Keratinocyte (primary cell): ENCODE measurements around the gene ITGAE. TPM values are rescaled to one million over a fixed set of nuclear protein-coding genes. Genes with fewer than 3 reads are reported as not detected.
A peak's percentile ranks its signal among the peaks of the same experiment; 100 is the strongest.

ENCODE experiments used
- DNase-seq: peaks from one replicate; pipeline ENCODE4 v3.0.0-alpha.2; 2011; ENCODE audit warnings: low read depth, missing footprints, low spot score
- FAIRE-seq: peaks from 2 replicates; lab custom pipeline; 2011; peaks lifted over from hg19 to GRCh38; lab: Jason Lieb, UNC
- H2AFZ ChIP-seq: 2 replicates; pipeline ENCODE4 v1.6.0; 2012; ENCODE audit warnings: low read length, control low read depth, inconsistent platforms; ENCODE audit not compliant: control insufficient read depth
- H3K27ac ChIP-seq: 2 replicates; pipeline ENCODE4 v1.5.1; 2011; ENCODE audit warnings: low read length; ENCODE audit not compliant: control insufficient read depth, insufficient read depth
- H3K27me3 ChIP-seq: 3 replicates; pipeline ENCODE4 v1.6.0; 2011; ENCODE audit warnings: low read length; ENCODE audit not compliant: control insufficient read depth, insufficient read depth; ENCODE audit errors: extremely low read depth
- H3K36me3 ChIP-seq, 2 experiments: 2 replicates in 1 of 2; 3 replicates in 1 of 2; pipeline ENCODE4 v1.5.1; 2011; ENCODE audit warnings: low read length in 2 of 2, mild to moderate bottlenecking in 1 of 2; ENCODE audit not compliant: control insufficient read depth in 2 of 2, insufficient read depth in 2 of 2; ENCODE audit errors: extremely low read depth in 1 of 2
- H3K4me1 ChIP-seq: 3 replicates; pipeline ENCODE4 v1.5.1; 2011; ENCODE audit warnings: low read length; ENCODE audit not compliant: control insufficient read depth, insufficient read depth; ENCODE audit errors: extremely low read depth
- H3K4me2 ChIP-seq: 3 replicates; pipeline ENCODE4 v1.6.0; 2011; ENCODE audit warnings: low read depth, low read length; ENCODE audit not compliant: control insufficient read depth, insufficient read depth; ENCODE audit errors: extremely low read depth
- H3K4me3 ChIP-seq, 3 experiments: fragments of 200-600 bp in 1 of 3; sonication (generic) in 1 of 3; 2 replicates in 2 of 3; 3 replicates in 1 of 3; pipeline ENCODE4 v1.5.1; 2011 to 2016; ENCODE audit warnings: low read length in 3 of 3, mild to moderate bottlenecking in 3 of 3, control low read depth in 2 of 3, inconsistent platforms in 1 of 3, low read depth in 1 of 3, mixed read lengths in 1 of 3, mixed run types in 1 of 3, moderate library complexity in 1 of 3; ENCODE audit not compliant: control insufficient read depth in 2 of 3, insufficient read depth in 2 of 3; ENCODE audit errors: extremely low read depth in 1 of 3
- H3K79me2 ChIP-seq: 2 replicates; pipeline ENCODE4 v1.6.0; 2012; ENCODE audit warnings: low read length; ENCODE audit not compliant: control insufficient read depth, insufficient read depth
- H3K9ac ChIP-seq: 3 replicates; pipeline ENCODE4 v1.6.0; 2011; ENCODE audit warnings: low read length; ENCODE audit not compliant: control insufficient read depth, insufficient read depth; ENCODE audit errors: extremely low read depth
- H3K9me1 ChIP-seq: 3 replicates; pipeline ENCODE4 v1.6.0; 2011; ENCODE audit warnings: low read length; ENCODE audit not compliant: control insufficient read depth, insufficient read depth; ENCODE audit errors: extremely low read depth
- H3K9me3 ChIP-seq: 2 replicates; pipeline ENCODE4 v1.5.1; 2012; ENCODE audit warnings: low read depth, low read length; ENCODE audit not compliant: control insufficient read depth
- H4K20me1 ChIP-seq: 3 replicates; pipeline ENCODE4 v1.6.0; 2011; ENCODE audit warnings: low read length; ENCODE audit not compliant: control insufficient read depth, insufficient read depth; ENCODE audit errors: extremely low read depth
- CTCF ChIP-seq, 3 experiments: IDR thresholded peaks in 1 of 3; conservative IDR thresholded peaks in 1 of 3; optimal IDR thresholded peaks in 1 of 3; 2 replicates in 2 of 3; 3 replicates in 1 of 3; pipeline versions ENCODE3 to v1.5.1; 2011; ENCODE audit warnings: low read length in 3 of 3, mild to moderate bottlenecking in 3 of 3, moderate library complexity in 2 of 3, control low read depth in 1 of 3, inconsistent platforms in 1 of 3; ENCODE audit not compliant: insufficient read depth in 2 of 3; ENCODE audit errors: extremely low read depth in 1 of 3
- EZH2 ChIP-seq: IDR thresholded peaks from one replicate; pipeline ENCODE4 v1.6.1; 2012; ENCODE audit warnings: inconsistent platforms, mild to moderate bottlenecking, low read length, moderate library complexity
- dilution Hi-C: fragments of 300-500 bp; cut with MboI; formaldehyde crosslinking; loops from one replicate; pipeline ENCODE4 v1.7.0; 2020; ENCODE audit warnings: low sequenced_read_pairs; ENCODE audit not compliant: extremely low pct_ligation_motif_present
- polyA plus RNA-seq, 5 experiments: library from polyadenylated mRNA; depleted of rRNA in 3 of 5; stranded (reverse) in 3 of 5; stranded (forward) in 1 of 5; unstranded in 1 of 5; fragments of >200 nt; gene quantifications; 1 replicate in 1 of 5; 2 replicates in 3 of 5; 3 replicates in 1 of 5; pipeline versions ENCODE4 v1.2.1 to v1.2.3, GENCODE V29; 2011 to 2012; ENCODE audit warnings: missing spikeins in 2 of 5, low read depth in 1 of 5, low replicate concordance in 1 of 5

ITGAE gene
- polyA plus RNA-seq, 1 donor (not counting 4 experiments of a cell fraction or from before 2014, with no cell fraction given): 66.6 TPM

- Histone ChIP-seq H3K9ac (no peak overlapping the region), H3K36me3 (no peaks in the 10 kb centered on the region), H3K4me1 (peaks cover 4% of the 10 kb centered on the region), H3K9me1 (no peaks in the 10 kb centered on the region), H4K20me1 (no peaks in the 10 kb centered on the region), H3K79me2 (no peaks in the 10 kb centered on the region), H3K27ac (no peak overlapping the region), H3K9me3 (peaks cover 5% of the 10 kb centered on the region), H3K4me2 (peak overlapping the region; percentile 77), H3K27me3 (peaks cover 42% of the 10 kb centered on the region), H3K4me3 (peak overlapping the region; percentile 36 to 73 (median 66)), H2AFZ (no peak overlapping the region)
- TF ChIP-seq EZH2 (peak; percentile 4), CTCF (optimal IDR thresholded peaks at IDR 0.05 in 1 of 3, IDR thresholded peaks at IDR 0.05 in 1 of 3, conservative IDR thresholded peaks at IDR 0.05 in 1 of 3; ENCODE audit: extremely low read depth in 1 of 3, insufficient read depth in 2 of 3, low read length in 3 of 3) (no peak)
- DNase-seq: no peak
- dilution Hi-C loops: no loop called here
- no peak for FAIRE-seq
Observed at GRCh38 chr17:3695129-3695722, 105.8 kb downstream of the ITGAE start.

- H3K9me3 ChIP-seq: peaks cover 5% of the 10 kb centered on the region
- TF ChIP-seq EZH2 (no peak), CTCF (optimal IDR thresholded peaks at IDR 0.05 in 1 of 3, IDR thresholded peaks at IDR 0.05 in 1 of 3, conservative IDR thresholded peaks at IDR 0.05 in 1 of 3; ENCODE audit: extremely low read depth in 1 of 3, insufficient read depth in 2 of 3, low read length in 3 of 3) (no peak)
- peaks cover 42% of the 10 kb centered on the region for H3K27me3 ChIP-seq
- no peaks in the 10 kb centered on the region for H4K20me1 ChIP-seq
- no peak overlapping the region for H3K27ac ChIP-seq
- H3K9ac ChIP-seq: no peak overlapping the region
- dilution Hi-C loops: no loop called here
- no peaks in the 10 kb centered on the region for H3K79me2 ChIP-seq
- no peak overlapping the region for H3K4me3 ChIP-seq
- DNase-seq (no peak), FAIRE-seq (no peak)
- no peaks in the 10 kb centered on the region for H3K9me1 ChIP-seq
- H3K4me1 ChIP-seq: peaks cover 4% of the 10 kb centered on the region
- no peaks in the 10 kb centered on the region for H3K36me3 ChIP-seq
- no peak overlapping the region for H3K4me2 ChIP-seq
- no peak overlapping the region for H2AFZ ChIP-seq
Observed at GRCh38 chr17:3693829-3694231, 107.2 kb downstream of the ITGAE start.
